ENCODE measurements around the gene SCAMP1. TPM values are rescaled to one million over a fixed set of nuclear protein-coding genes. Genes with fewer than 3 reads are reported as not detected.
"Not testable (repeated sequence)": the region's sequence is repeated elsewhere in the genome, so short reads cannot be mapped to it uniquely, and the experiment has no call there.

The SCAMP1 gene
- total RNA-seq, 2 donors from 2014 or later, result 7.6 to 17.7 TPM

DNA sequence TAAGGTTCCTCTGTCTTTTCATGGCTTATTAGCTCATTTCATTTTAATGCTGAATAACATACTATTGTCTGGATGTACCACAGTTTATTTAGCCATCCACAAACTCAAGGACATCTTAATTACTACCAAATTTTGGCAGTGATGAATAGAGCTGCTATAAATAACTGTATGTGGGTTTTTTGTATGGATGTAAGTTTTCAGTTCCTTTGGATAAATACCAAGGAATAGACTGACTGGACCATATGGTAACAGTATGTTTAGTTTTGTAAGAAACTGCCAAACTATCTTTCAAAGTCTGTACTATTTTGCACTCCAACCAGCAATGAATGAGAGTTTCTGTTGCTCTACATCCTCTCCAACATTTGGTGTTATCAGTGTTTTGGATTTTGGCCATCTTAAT lies 38.7 kb downstream of the SCAMP1 start:
- peaks cover 21 to 34% of the 10 kb centered on the region in 2 donors for H3K9me3 Mint-ChIP-seq
- ATAC-seq (no peak), DNase-seq (ENCODE audit: low spot score in 2 of 2) (no peak)
- peaks cover 32 to 56% of the 10 kb centered on the region in 2 donors for H3K36me3 Mint-ChIP-seq
- H3K27ac Mint-ChIP-seq, result no peak overlapping the region

DNA sequence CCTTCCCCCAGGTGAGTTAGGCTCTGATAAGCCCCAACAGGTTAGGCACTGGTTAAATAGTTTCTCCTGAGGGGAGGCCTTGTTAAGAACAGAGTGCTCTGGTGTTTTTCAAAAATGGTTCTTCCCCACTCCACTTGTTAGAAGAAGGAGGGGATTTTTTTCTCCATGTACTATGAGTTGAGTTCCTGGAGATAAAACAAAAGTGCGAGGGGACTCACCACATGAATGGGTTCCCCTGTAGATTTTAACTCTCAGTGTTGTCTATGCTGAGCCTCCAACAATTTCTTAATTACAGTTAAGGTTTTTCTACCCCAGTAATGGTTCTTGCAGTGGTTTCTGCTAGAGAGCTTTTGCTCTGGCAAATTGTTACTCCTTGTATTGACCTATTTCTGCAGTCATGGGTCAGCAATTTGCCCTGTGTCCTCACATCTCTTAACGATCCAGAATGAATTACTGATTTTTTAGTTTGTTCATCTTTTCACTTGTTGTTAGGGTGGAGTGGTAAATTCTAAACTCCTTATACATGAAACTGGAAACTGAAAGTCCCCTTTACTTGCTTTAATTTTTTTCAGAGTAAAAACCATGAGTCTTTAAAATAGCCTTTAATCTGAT lies 44.4 kb downstream of the SCAMP1 start:
- ATAC-seq, result peak; percentile 43 to 67
- no peak for DNase-seq (ENCODE audit: low spot score in 2 of 2)
- peaks cover 9 to 17% of the 10 kb centered on the region in 2 donors for H3K9me3 Mint-ChIP-seq
- H3K27ac Mint-ChIP-seq, result peak overlapping the region in 1 of 2 donors; percentile 81
- H3K36me3 Mint-ChIP-seq, result peaks cover 5 to 21% of the 10 kb centered on the region in 2 donors

DNA sequence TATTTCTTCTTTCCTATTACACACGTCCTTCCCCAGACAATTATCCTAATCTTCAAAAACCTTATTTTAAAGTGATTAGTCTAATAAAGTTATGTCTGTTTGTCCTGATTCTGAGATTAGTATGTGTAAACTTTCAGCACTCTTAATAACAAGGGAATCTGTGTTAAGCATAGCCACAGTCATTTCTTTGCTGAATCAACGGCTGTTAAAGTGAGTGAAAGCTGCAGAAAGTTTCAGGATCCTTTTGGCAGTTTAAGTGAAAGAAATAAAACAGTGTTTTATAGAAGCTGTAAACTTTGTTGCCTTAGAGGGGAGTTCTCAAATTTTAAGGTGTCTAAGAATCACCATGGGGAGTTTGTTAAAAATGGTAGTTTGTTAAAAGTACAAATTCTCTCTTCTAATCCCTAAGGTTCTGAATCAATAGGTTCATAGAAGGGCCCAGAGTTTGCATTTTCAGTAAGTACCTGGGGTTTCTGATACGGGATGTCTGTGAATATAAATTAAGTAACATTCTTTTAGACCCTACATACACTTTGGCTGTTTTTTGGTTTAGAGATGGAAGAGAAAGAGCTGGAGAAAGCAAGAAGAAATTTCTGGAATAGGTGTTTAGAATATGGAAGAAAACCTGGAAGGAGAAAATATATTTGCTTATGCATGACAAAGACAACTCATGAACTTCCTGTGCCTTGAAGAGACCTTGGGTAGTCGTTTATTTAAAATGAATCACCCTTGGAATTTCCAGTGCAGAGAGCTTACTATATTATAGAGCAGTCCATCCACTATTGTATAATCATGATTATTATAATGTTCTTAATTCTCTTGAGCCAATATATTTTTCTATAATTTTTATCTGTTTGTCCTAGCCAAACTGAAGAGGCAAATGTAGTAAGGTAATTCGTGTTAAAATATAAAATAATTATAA lies 45.7 kb downstream of the SCAMP1 start:
- H3K36me3 Mint-ChIP-seq, result peaks cover 0 to 13% of the 10 kb centered on the region in 2 donors
- peaks cover 4 to 11% of the 10 kb centered on the region in 2 donors for H3K9me3 Mint-ChIP-seq
- peak; percentile 70 to 86 for ATAC-seq
- no peak for DNase-seq (ENCODE audit: low spot score in 2 of 2)
- peak overlapping the region in 1 of 2 donors; percentile 81 for H3K27ac Mint-ChIP-seq

DNA sequence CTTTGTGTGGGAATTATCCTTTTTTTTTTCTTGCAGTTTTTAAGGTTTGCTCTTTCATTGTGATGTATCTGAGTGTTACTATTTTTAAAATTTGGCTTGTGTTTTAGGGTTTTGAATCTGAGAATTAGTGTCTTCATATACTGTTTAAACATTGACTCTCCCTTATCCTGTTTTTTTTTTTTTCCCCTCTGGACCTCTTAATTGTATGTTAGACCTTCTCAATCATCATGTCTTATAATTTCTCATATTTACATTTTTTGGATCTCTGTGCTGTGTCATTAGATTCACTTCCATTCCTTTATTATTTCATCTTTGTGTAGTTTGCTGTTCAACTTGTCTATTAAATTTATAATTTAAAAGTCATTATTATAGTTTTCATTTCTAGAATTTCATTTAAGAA lies 47.0 kb downstream of the SCAMP1 start:
- no peak overlapping the region for H3K27ac Mint-ChIP-seq
- H3K36me3 Mint-ChIP-seq, result no peaks in the 10 kb centered on the region
- H3K9me3 Mint-ChIP-seq, result no peaks in the 10 kb centered on the region
- no peak for ATAC-seq
- no peak for DNase-seq (ENCODE audit: low spot score in 2 of 2)

DNA sequence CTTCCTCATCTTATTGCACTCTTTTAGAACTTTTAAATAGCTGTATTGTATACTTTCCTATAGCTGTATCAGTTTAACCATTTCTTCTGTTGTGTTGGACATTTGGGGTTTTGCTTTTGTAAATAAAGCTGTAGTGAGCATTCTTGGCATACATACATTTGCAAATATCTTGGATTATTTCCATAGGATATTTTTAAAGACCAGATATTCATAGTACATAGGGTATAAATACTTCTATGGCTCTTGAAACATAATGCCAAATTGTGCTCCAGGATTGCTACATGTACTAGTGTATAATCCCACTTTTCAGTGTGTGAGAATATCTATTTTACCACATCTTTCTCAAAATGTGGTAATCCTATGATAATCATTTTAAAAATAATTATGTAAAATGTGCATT lies 51.2 kb downstream of the SCAMP1 start:
- ATAC-seq (no peak), DNase-seq (ENCODE audit: low spot score in 2 of 2) (no peak)
- no peak overlapping the region for H3K27ac Mint-ChIP-seq
- no peaks in the 10 kb centered on the region for H3K9me3 Mint-ChIP-seq
- no peaks in the 10 kb centered on the region for H3K36me3 Mint-ChIP-seq

DNA sequence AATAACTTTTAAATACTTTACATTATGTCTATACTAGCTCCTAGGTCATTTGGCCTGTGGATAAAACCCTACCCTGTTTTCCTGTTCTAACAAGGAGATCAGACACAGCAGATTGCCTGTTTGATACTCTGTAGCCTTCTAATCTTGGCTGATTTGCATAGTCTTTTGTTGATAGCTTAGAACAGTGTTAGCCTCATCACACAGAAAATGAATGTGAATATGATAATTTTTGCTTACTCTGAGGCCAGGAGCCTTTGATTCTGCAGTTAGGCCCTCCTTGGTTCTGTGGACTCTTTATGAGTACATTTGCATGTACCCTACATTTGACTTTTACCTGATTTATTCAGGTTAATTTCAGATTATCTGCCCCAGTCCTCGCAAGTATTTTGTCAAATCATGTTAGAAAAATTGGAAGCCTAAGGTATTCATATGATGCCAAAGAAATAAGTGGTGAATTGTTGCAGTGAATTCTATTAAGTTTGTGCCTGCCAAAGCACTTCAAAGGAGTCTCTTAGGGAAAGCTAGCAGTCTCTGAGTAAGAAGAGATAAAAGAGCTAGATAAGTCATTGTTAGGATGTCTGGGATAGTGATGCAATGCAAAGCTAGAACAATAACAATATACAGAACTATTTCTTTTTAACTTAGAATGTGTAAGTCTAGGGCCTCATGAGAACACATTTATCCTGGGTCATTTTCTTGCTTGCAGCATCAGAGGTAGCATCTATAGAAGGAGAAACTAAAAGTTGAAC lies 56.4 kb downstream of the SCAMP1 start:
- DNase-seq (ENCODE audit: low spot score in 2 of 2), result no peak
- peaks cover 0 to 6% of the 10 kb centered on the region in 2 donors for H3K36me3 Mint-ChIP-seq
- H3K27ac Mint-ChIP-seq, result no peak overlapping the region
- H3K9me3 Mint-ChIP-seq, result no peaks in the 10 kb centered on the region
- ATAC-seq, result no peak

DNA sequence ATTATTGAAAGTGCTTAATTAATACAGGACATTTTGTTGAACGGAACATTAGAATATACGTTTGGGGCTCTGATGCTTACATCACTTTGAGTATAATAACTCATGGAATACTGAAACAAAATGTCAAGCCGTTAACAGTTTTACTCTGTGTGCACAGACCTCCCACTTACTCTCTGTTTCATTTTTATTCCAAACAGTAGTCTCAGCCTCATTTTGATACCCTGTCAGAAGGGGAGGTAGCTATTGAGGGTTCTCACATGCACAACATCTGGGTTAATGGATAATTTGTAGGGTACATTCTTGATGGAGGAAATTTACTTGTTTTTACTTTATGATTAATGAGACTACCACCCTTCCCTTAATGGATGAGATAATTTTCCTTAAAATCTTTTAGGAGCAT lies 59.0 kb downstream of the SCAMP1 start:
- no peak for DNase-seq (ENCODE audit: low spot score in 2 of 2)
- no peak overlapping the region for H3K27ac Mint-ChIP-seq
- no peak for ATAC-seq
- H3K36me3 Mint-ChIP-seq, result peaks cover 0 to 6% of the 10 kb centered on the region in 2 donors
- H3K9me3 Mint-ChIP-seq, result no peaks in the 10 kb centered on the region

DNA sequence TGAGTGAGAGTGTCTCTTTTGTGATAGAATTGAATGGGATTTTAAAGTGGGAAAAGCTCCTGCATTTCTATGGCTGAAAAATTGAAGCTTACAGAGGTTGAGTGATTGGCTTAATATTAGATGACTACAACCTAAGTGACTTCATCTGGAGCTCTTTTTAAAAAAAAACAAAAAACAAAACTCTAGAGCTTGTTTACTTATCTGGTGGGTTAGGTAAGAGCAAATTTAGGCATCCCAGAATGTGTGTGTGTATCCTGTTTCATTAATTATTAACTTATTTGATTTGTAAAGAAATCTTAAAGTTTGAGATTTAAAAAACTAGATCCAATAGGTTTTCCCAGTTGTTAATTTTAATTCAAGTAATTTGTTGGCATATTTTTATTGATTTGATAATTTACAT lies 60.1 kb downstream of the SCAMP1 start:
- peaks cover 0 to 6% of the 10 kb centered on the region in 2 donors for H3K36me3 Mint-ChIP-seq
- DNase-seq (ENCODE audit: low spot score in 2 of 2) (no peak), ATAC-seq (no peak)
- no peaks in the 10 kb centered on the region for H3K9me3 Mint-ChIP-seq
- H3K27ac Mint-ChIP-seq, result no peak overlapping the region

DNA sequence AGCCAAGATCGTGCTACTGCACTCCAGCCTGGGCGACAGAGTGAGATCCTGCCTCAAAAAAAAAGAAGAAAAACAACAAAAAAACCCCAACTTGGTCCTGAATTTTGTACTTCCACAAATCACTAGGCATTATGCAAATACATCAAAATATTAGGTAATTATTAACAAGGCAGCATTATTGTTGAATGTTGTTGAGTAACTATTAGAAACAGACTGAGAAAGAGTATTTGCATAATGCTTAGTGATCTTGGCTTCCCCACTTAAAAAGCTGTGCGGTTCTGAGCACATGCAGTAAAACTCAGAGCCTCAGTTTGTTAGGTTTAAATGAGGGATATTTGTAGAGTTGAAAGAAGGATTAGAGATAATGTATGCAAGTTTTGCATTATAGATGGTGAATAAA lies 64.2 kb downstream of the SCAMP1 start:
- no peak overlapping the region for H3K27ac Mint-ChIP-seq
- H3K9me3 Mint-ChIP-seq, result peaks cover 4 to 11% of the 10 kb centered on the region in 2 donors
- DNase-seq (ENCODE audit: low spot score in 2 of 2), result no peak
- peaks cover 14 to 17% of the 10 kb centered on the region in 2 donors for H3K36me3 Mint-ChIP-seq
- no peak for ATAC-seq

DNA sequence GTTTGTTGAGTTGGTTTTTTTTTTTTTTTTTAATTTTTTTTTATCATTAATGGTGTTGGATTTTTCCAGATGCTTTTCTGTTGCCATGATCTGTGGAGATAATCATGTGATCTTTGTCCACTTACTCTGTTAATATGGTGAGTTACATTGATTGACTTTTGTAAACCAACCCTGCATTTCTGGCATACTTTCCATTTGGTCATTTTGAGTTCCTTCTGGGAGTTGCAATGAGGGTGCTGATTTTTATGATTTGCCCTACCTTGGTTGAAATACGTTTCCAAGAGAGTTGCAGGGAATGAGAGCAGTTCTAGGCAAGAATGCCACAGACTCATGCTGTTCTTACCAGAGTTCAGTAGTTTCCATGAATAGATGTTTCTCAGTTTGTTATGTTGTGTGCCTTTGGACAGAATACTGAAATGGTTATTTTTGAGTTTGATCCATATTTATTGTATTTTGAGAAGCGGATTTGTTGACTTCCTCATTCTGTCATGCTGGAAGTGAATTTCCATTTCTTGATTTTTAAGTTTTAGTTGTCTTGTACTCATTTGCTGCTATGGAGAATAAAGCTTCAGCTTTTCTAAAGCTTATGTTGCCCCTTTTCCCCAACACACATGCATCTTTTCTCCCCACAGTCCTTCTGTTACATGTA lies 69.0 kb downstream of the SCAMP1 start:
- Mint-ChIP-seq H3K27ac (no peak overlapping the region), H3K36me3 (peaks cover 29 to 32% of the 10 kb centered on the region in 2 donors), H3K9me3 (peaks cover 9 to 15% of the 10 kb centered on the region in 2 donors)
- DNase-seq (ENCODE audit: low spot score in 2 of 2), result no peak
- ATAC-seq, result no peak

DNA sequence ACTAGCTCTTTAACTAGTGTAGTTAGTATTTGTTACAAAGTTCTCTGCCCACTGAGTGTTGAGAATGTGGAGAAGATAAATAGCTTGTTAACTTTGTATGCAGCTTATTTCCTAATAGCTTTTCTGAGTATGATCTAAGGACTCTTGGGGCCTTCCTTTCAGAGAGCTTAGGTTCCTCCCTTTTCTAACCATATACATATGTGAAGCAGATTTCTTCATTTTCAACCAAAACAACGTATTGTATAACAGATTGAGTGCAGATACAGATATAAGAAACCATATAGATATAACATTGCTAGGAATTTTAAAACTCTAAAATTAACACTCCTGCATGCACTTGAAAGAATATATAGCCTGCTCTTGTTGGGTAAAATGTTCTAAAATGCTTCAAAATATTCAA lies 70.4 kb downstream of the SCAMP1 start:
- ATAC-seq, result no peak
- peaks cover 8 to 14% of the 10 kb centered on the region in 2 donors for H3K9me3 Mint-ChIP-seq

DNA sequence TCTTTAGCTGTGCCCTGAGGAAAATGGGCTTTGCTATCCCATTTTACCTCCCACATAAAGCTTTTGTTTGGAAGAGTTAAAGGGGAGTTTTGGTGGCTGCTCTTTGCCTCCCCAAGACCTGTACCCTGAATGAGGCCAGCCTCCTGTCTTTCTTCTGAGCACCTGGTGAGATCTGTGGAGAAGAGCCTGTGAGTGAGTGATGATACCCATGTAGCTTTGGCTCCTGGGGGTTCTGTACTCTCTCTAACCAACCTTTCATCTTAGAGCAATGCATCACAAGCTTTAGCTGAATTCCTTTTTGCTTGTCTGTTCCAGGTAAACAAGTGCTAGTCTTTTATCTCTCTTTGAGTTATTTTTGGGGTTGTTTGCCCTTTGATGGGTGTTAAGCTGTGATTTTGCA lies 73.6 kb downstream of the SCAMP1 start:
- no peak overlapping the region for H3K27ac Mint-ChIP-seq
- H3K36me3 Mint-ChIP-seq, result peaks cover 38 to 48% of the 10 kb centered on the region in 2 donors
- ATAC-seq, result no peak
- H3K9me3 Mint-ChIP-seq, result peaks cover 4 to 12% of the 10 kb centered on the region in 2 donors
- DNase-seq (ENCODE audit: low spot score in 2 of 2), result no peak

More for the DNA sequence above, 70.4 kb downstream of the SCAMP1 start:
- Mint-ChIP-seq H3K36me3 (peaks cover 31 to 35% of the 10 kb centered on the region in 2 donors), H3K27ac (no peak overlapping the region)
- no peak for DNase-seq (ENCODE audit: low spot score in 2 of 2)

DNA sequence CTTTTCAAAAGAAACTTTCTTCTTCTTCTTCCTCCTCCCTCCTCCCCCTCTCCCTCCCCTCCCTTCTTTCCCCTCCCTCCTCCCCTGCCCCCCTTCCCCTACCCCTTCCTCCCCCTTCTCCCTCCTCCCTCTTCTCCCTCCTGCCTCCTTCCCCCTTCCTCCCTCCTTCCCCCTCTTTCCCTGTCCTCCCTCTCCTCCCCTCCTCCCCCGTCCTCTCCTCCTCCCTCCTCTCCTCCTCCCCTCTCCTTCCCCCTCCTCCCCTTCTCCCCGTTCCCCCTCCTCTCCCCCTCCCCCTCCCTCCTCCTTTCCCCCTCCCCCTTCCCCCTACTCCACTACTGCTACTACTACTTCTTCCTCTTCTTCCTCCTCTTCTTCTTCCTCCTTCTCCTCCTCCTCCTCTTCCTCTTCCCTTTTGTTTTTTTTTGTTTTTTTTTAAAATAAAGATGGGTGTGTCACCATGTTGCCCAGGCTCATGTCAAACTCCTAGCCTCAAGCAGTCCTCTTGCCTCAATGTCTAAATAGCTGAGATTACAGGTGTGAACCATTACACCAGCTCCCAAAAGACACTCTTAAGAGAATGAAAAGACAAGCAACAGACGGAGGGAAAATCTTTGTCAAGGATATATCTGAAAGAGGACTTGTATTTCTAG lies 87.5 kb downstream of the SCAMP1 start:
- Mint-ChIP-seq H3K27ac (peak overlapping the region in 1 of 2 donors; percentile 44), H3K9me3 (peaks cover 6 to 11% of the 10 kb centered on the region in 2 donors), H3K36me3 (peaks cover 6 to 21% of the 10 kb centered on the region in 2 donors)
- no peak for ATAC-seq
- no peak for DNase-seq (ENCODE audit: low spot score in 2 of 2)

DNA sequence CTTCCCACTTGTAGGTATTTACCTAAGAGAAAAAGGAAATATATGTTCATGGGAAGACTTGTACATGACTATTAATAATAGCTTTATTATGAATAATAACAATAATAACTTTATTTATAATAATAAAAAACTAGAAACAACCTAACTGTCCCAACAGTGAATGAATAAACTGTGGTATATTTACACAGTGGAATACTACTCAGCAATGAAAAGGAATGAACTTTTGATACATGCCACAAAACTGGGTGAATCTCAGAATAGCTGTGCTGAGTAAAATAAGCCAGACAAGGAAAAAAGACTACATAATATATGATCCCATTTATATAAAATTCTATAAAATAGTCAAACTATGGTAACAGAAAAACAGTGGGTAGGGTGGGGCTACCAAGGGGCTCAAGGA lies 88.7 kb downstream of the SCAMP1 start:
- ATAC-seq (no peak), DNase-seq (ENCODE audit: low spot score in 2 of 2) (no peak)
- H3K9me3 Mint-ChIP-seq, result peaks cover 6 to 11% of the 10 kb centered on the region in 2 donors
- peaks cover 6 to 18% of the 10 kb centered on the region in 2 donors for H3K36me3 Mint-ChIP-seq
- no peak overlapping the region for H3K27ac Mint-ChIP-seq

DNA sequence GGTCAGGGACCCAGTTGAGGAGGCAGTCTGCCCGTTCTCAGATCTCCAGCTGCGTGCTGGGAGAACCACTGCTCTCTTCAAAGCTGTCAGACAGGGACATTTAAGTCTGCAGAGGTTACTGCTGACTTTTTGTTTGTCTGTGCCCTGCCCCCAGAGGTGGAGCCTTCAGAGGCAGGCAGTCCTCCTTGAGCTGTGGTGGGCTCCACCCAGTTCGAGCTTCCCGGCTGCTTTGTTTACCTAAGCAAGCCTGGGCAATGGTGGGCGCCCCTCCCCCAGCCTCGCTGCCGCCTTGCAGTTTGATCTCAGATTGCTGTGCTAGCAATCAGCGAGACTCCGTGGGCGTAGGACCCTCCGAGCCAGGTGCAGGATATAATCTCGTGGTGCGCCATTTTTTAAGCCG lies 97.1 kb downstream of the SCAMP1 start:
- not testable (repeated sequence) for ATAC-seq; H3K27ac Mint-ChIP-seq; DNase-seq (ENCODE audit: low spot score in 2 of 2); H3K9me3 Mint-ChIP-seq
- H3K36me3 Mint-ChIP-seq, result peaks cover 14 to 32% of the 10 kb centered on the region in 2 donors

DNA sequence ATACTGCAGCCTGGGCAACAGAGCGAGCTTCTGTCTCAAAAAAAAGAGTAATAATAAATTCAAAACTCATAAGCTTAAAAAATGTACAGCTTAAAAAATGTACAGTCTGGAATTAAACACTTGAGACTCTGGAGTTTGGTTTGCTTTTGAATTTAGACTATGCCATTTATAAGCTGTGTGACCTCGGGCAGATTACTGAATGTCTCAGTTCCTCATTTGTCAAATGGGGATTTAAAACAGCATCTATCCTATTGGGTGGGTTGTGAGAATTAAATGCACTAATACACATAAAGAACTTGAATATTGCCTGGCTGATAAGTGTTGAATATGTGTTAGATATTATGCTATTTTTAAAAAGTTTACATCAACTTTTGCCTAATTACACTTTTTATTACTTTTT lies 98.4 kb downstream of the SCAMP1 start:
- no peak for ATAC-seq
- no peak overlapping the region for H3K27ac Mint-ChIP-seq
- H3K36me3 Mint-ChIP-seq, result peaks cover 14 to 32% of the 10 kb centered on the region in 2 donors

More for the DNA sequence above, 98.4 kb downstream of the SCAMP1 start:
- H3K9me3 Mint-ChIP-seq, result peaks cover 0 to 4% of the 10 kb centered on the region in 2 donors
- DNase-seq (ENCODE audit: low spot score in 2 of 2), result no peak
